ENCODE data around the gene XRCC5. TPM values are rescaled to one million over a fixed set of nuclear protein-coding genes. Genes with fewer than 3 reads are reported as not detected.

Gene XRCC5
- total and polyA plus RNA-seq, 2 donors (not counting 3 experiments of a cell fraction or from before 2014, with no cell fraction given): 267 to 319 TPM

GRCh38 chr2:216236486-216236885 lies 127.3 kb downstream of the XRCC5 start:
- intact Hi-C loops (cut with micrococcal nuclease): no loop called here
- no peak for DNase-seq (ENCODE audit: low read depth, low spot score)
- H3K9me1 ChIP-seq (replicated peaks; ENCODE audit: control insufficient read depth, extremely low read depth, insufficient read depth, low read length): no peaks in the 10 kb centered on the region
- no peaks in the 10 kb centered on the region for H3K79me2 ChIP-seq (ENCODE audit: control insufficient read depth, insufficient read depth, low read length)
- no peaks in the 10 kb centered on the region for H3K36me3 ChIP-seq (ENCODE audit: control insufficient read depth in 2 of 2, extremely low read depth in 1 of 2, insufficient read depth in 2 of 2, low read length in 2 of 2)
- H3K9me3 ChIP-seq (replicated peaks; ENCODE audit: control insufficient read depth, insufficient read depth, low read length): no peaks in the 10 kb centered on the region
- no peak for FAIRE-seq
- no peaks in the 10 kb centered on the region for H4K20me1 ChIP-seq (replicated peaks; ENCODE audit: control insufficient read depth, extremely low read depth, insufficient read depth, low read length)
- TF ChIP-seq, protein P1, sequence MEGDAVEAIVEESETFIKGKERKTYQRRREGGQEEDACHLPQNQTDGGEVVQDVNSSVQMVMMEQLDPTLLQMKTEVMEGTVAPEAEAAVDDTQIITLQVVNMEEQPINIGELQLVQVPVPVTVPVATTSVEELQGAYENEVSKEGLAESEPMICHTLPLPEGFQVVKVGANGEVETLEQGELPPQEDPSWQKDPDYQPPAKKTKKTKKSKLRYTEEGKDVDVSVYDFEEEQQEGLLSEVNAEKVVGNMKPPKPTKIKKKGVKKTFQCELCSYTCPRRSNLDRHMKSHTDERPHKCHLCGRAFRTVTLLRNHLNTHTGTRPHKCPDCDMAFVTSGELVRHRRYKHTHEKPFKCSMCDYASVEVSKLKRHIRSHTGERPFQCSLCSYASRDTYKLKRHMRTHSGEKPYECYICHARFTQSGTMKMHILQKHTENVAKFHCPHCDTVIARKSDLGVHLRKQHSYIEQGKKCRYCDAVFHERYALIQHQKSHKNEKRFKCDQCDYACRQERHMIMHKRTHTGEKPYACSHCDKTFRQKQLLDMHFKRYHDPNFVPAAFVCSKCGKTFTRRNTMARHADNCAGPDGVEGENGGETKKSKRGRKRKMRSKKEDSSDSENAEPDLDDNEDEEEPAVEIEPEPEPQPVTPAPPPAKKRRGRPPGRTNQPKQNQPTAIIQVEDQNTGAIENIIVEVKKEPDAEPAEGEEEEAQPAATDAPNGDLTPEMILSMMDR (IDR thresholded peaks at IDR 0.05; ENCODE audit: extremely low read depth in 1 of 2, insufficient read depth in 1 of 2, low read depth in 1 of 2, low read length in 2 of 2): no peak
- TF ChIP-seq POLR2AphosphoS5 (IDR thresholded peaks at IDR 0.05; ENCODE audit: insufficient read depth, low read depth, low read length) (no peak), GATA2 (IDR thresholded peaks at IDR 0.05; ENCODE audit: insufficient read depth, insufficient read length, low read depth, low read length) (no peak), POLR2A (IDR thresholded peaks at IDR 0.05; ENCODE audit: low read depth, low read length) (no peak), FOS (IDR thresholded peaks at IDR 0.05; ENCODE audit: borderline replicate concordance, insufficient read depth, low read length) (no peak), MAX (IDR thresholded peaks at IDR 0.05; ENCODE audit: insufficient read depth, insufficient read length) (no peak), MYC (IDR thresholded peaks at IDR 0.05; ENCODE audit: low read depth, low read length) (no peak), EZH2 (IDR thresholded peaks at IDR 0.05; ENCODE audit: borderline replicate concordance, low read depth, low read length, severe bottlenecking) (no peak), JUN (IDR thresholded peaks at IDR 0.05; ENCODE audit: borderline replicate concordance, insufficient read depth, insufficient read length, low read depth) (no peak)
- dilution Hi-C loops (cut with MboI; ENCODE audit: extremely low pct_ligation_motif_present, low sequenced_read_pairs): no loop called here
- H2AFZ ChIP-seq (ENCODE audit: low read depth, low read length): no peak overlapping the region
- no peaks in the 10 kb centered on the region for H3K4me1 ChIP-seq (ENCODE audit: control insufficient read depth, extremely low read depth, insufficient read depth, low read length)
- no peak overlapping the region for H3K27ac ChIP-seq (ENCODE audit: insufficient read depth, low read depth, low read length)
- ChIA-PET POLR2A (no interaction called here), CTCF (no interaction called here)
- H3K4me3 ChIP-seq (replicated peaks in 1 of 3; ENCODE audit: insufficient read depth in 1 of 3, low read depth in 1 of 3, low read length in 3 of 3): no peak overlapping the region
- BruUV-seq (replicated peaks): no TSS peak
- H3K27me3 ChIP-seq (ENCODE audit: control insufficient read depth in 2 of 2, insufficient read depth in 2 of 2, low read length in 2 of 2): no peaks in the 10 kb centered on the region
- H3K4me2 ChIP-seq (ENCODE audit: insufficient read depth, low read length): no peak overlapping the region
- no peak overlapping the region for H3K9ac ChIP-seq (replicated peaks; ENCODE audit: extremely low read depth, insufficient read depth, low read length)

Data from endothelial cell of umbilical vein (primary cell).